Activated CD4-positive, alpha-beta T cell treated with anti-CD3 and anti-CD28 coated beads, Interleukin-2, amount 50 U/mL, for 48 hours (primary cell): ENCODE data around the gene MINDY1.

Experiments
- DNase-seq, 2 experiments: peaks; one replicate each; pipeline ENCODE4 v3.0.0-alpha.2; 2020

Gene MINDY1

DNA sequence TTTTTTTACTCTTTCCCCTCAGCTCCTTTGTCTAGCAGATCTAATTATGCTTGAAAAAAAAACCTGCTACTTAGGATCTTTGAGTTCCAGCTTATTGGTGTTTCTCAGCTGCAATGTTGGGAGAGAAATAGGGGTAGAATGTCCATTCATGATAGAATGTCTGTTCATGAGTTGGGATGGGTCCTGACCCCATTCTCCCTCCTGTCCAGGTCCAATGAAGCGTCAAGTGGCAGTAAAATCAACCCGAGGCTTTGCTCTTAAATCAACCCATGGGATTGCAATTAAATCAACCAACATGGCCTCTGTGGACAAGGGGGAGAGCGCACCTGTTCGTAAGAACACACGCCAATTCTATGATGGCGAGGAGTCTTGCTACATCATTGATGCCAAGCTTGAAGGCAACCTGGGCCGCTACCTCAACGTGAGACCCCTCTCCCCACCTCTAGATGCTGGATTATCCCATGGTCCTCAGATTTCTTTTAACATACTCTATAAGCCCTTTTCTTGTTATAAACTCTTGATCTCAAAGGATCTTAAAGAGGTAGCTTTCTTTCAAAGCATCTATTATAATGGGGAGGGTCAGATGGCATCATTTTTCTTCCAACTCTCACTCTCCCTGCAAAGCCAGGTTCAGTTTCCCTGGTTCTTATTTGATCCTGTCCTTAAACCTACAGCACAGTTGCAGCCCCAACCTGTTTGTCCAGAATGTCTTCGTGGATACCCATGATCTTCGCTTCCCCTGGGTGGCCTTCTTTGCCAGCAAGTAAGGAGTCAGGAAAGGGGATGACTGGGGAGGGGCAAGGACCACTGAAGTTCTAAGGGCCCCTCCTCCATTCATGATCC is 43.2 kb downstream of the MINDY1 start:
- DNase-seq = no peak

DNA sequence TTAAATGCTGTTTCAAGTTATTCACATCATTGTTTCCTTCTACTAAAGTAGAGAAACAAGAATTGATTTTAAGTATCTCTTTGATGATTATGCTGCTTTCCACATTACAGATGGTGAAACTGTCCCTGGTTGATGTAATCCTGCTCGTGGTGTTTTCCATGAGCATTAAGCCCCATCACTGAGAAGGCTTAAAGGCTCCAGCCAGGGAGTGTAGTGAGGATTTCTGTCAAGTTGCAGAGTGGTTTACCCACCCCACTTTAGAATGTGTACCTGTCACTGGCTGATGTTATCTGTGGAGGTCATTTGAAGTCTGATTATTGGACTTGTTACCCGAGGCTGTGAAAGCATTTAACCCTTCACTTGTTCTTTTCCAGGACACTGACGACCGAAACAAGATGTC is 44.9 kb downstream of the MINDY1 start:
- DNase-seq = no peak

DNA sequence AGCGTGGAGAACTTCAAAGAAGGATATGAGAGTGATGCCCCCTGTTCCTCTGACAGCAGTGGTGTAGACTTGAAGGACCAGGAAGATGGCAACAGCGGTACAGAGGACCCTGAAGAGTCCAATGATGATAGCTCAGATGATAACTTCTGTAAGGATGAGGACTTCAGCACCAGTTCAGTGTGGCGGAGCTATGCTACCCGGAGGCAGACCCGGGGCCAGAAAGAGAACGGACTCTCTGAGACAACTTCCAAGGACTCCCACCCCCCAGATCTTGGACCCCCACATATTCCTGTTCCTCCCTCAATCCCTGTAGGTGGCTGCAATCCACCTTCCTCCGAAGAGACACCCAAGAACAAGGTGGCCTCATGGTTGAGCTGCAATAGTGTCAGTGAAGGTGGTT is 46.1 kb downstream of the MINDY1 start:
- DNase-seq = no peak

DNA sequence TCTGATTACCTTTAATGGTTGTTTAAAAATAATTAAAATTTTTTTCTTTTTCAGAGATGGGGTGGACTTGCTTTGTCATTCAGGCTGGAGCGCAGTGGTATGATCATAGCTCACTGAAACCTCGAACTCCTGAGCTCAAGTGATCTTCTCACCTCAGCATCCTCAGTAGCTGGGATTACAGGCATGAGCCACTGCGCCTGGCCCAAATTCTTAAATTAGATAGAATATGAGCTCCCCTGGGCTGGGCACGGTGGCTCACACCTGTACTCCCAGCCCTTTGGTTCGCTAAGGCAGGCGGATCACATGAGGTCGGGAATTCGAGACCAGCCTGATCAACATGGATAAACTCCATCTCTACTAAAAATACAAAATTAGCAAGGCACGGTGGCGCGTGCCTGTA is 49.0 kb downstream of the MINDY1 start:
- DNase-seq = no peak

DNA sequence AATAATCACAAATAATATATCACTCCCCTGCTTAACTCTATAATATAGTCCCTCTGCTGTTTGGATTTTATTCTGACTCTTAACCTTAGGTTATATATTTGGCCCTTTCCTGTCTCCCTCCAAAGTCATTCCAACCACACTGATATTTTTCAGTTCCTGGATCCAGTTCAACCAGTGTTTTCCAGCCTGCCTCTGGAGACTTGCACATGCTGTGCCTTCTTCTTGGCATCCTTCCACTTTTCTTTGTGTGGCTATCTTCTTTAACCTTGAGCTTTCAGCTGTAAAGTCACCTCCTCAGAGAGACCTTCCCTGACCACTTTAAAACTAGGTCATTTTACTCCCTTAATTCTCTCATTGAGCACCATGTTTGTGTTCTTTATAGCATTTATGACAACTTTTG is 51.4 kb downstream of the MINDY1 start:
- no peak for DNase-seq

DNA sequence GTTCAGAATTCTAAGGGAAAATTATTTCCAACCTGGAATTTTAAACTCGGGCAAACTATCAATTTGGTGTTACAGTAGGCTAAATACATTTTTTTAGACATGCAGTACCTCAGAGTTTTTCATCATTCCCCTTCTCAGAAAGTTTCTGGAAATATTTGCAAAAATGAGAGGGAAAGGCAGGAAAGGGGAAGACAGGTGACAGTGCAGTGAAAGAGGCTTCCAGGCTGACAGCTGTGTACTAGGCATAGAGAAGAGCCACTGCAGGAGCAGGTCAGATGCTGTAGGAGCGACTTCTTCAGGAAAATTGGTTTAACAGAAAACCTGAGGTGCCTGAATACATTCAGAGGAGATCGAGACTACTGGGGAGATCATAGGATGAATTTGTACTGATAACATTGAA is 52.0 kb downstream of the MINDY1 start:
- DNase-seq = no peak
